Kidney (tissue), 14 donors: ENCODE results near the gene DHX30. TPM values are rescaled to one million over a fixed set of nuclear protein-coding genes. Genes with fewer than 3 reads are reported as not detected.

Source experiments
- DNase-seq, 5 donors: peaks; one replicate each; pipeline ENCODE4 v3.0.0-alpha.2; 2013 to 2020
- FAIRE-seq: peaks from 2 replicates; lab custom pipeline; 2012; peaks lifted over from hg19 to GRCh38; lab: Jason Lieb, UNC
- H3K27ac ChIP-seq, 2 donors: one replicate each; pipeline ENCODE4 v1.7.0; 2013; ENCODE audit warnings: low read depth in 2 of 2, low read length in 2 of 2, inconsistent platforms in 1 of 2
- H3K27me3 ChIP-seq: one replicate; pipeline ENCODE4 v1.7.1; 2013; ENCODE audit warnings: low read length, inconsistent platforms; ENCODE audit not compliant: control insufficient read depth, insufficient read depth
- H3K36me3 ChIP-seq, 3 donors: one replicate each; pipeline versions ENCODE4 v1.7.0 to v1.7.1; 2013; ENCODE audit warnings: low read length in 3 of 3, control low read depth in 1 of 3, inconsistent platforms in 1 of 3; ENCODE audit not compliant: insufficient read depth in 3 of 3, control insufficient read depth in 2 of 3
- H3K4me1 ChIP-seq, 3 donors: one replicate each; pipeline versions ENCODE4 v1.7.0 to v1.7.1; 2013; ENCODE audit warnings: low read length in 3 of 3, inconsistent platforms in 1 of 3, low read depth in 1 of 3; ENCODE audit not compliant: control insufficient read depth in 2 of 3, insufficient read depth in 2 of 3
- H3K4me3 ChIP-seq, 3 donors: one replicate each; pipeline versions ENCODE4 v1.7.0 to v1.8.1; 2013; ENCODE audit warnings: low read length in 3 of 3, control low read depth in 1 of 3, inconsistent platforms in 1 of 3
- H3K9ac ChIP-seq, 3 donors: one replicate each; pipeline versions ENCODE4 v1.7.0 to v1.7.1; 2013; ENCODE audit warnings: low read length in 3 of 3, control low read depth in 1 of 3, inconsistent platforms in 1 of 3
- H3K9me3 ChIP-seq, 3 donors: one replicate each; pipeline versions ENCODE4 v1.7.0 to v1.7.1; 2013; ENCODE audit warnings: low read length in 3 of 3, control low read depth in 1 of 3, inconsistent platforms in 1 of 3; ENCODE audit not compliant: control insufficient read depth in 2 of 3, insufficient read depth in 1 of 3
- CTCF ChIP-seq: IDR thresholded peaks from 3 replicates; pipeline ENCODE4 v1.5.1; 2012; ENCODE audit warnings: mild to moderate bottlenecking, moderate library complexity, borderline replicate concordance; ENCODE audit not compliant: insufficient read depth; ENCODE audit errors: extremely low read depth
- intact Hi-C: fragments of 100-400 bp; cut with DNase I; formaldehyde crosslinking; loops from one replicate; pipeline ENCODE4 v1.11.1; 2022
- polyA plus RNA-seq: library from polyadenylated mRNA; stranded (reverse); fragments of 350-450 nt; fragmentation: Illumina TruSeq; extraction: RNeasy Lipid Tissue Mini Kit (QIAGEN cat#74804); gene quantifications from one replicate; pipeline ENCODE4 v1.2.3, GENCODE V29; 2014; ENCODE audit warnings: low read depth, low replicate concordance; ENCODE audit not compliant: insufficient read depth
- total RNA-seq: library from RNA; stranded (reverse); fragmentation: NEBNext Ultra II Directional; extraction: Animal tissue kit (Norgen Biotek cat#: 25700); gene quantifications from one replicate; pipeline ENCODE4 v1.2.1, GENCODE V29; 2021
- donor health status: control.
- donor health status: control.
- donor health status: control.
- donor health status: control.
- donor health status: control.
- donor health status: DM: yes; HTN: yes; CAD: no.
- donor health status: Normal renal cell carcinoma (clear cell type).

Gene DHX30
- total and polyA plus RNA-seq, 2 donors from 2014 or later, result 37.8 to 59.7 TPM

GRCh38 chr3:47847801-47848518 is 45.0 kb downstream of the DHX30 start:
- no peak for TF ChIP-seq CTCF
- Histone ChIP-seq H3K4me3 (no peak overlapping the region), H3K27me3 (no peaks in the 10 kb centered on the region), H3K9ac (no peak overlapping the region), H3K36me3 (peaks cover 8 to 69% (median 39%) of the 10 kb centered on the region in 3 donors), H3K9me3 (no peaks in the 10 kb centered on the region), H3K4me1 (no peaks in the 10 kb centered on the region), H3K27ac (no peak overlapping the region)
- intact Hi-C loops, result loop anchor here (10.0 kb wide), 1 partner anchor 307 kb away; no protein-coding TSS in a partner anchor
- DNase-seq (peak in 1 of 5 donors; percentile 69), FAIRE-seq (no peak)

GRCh38 chr3:47848599-47849117 is 45.7 kb downstream of the DHX30 start:
- Histone ChIP-seq H3K9me3 (no peaks in the 10 kb centered on the region), H3K9ac (no peak overlapping the region), H3K36me3 (peaks cover 8 to 62% (median 32%) of the 10 kb centered on the region in 3 donors), H3K27me3 (no peaks in the 10 kb centered on the region), H3K4me3 (no peak overlapping the region), H3K27ac (no peak overlapping the region), H3K4me1 (no peaks in the 10 kb centered on the region)
- intact Hi-C loops, result loop anchor here (10.0 kb wide), 1 partner anchor 306 kb away; no protein-coding TSS in a partner anchor
- FAIRE-seq (no peak), DNase-seq (peak in 1 of 5 donors; percentile 70)
- TF ChIP-seq CTCF, result no peak

GRCh38 chr3:47849186-47849698 is 46.3 kb downstream of the DHX30 start:
- no peak overlapping the region for H3K27ac ChIP-seq
- FAIRE-seq (no peak), DNase-seq (peak in 1 of 5 donors; percentile 36)
- no peak overlapping the region for H3K9ac ChIP-seq
- H3K27me3 ChIP-seq, result no peaks in the 10 kb centered on the region
- intact Hi-C loops, result loop anchor here (10.0 kb wide), 1 partner anchor 306 kb away; no protein-coding TSS in a partner anchor
- no peak overlapping the region for H3K4me3 ChIP-seq
- H3K4me1 ChIP-seq, result no peaks in the 10 kb centered on the region
- peaks cover 5 to 61% (median 28%) of the 10 kb centered on the region in 3 donors for H3K36me3 ChIP-seq
- H3K9me3 ChIP-seq, result no peaks in the 10 kb centered on the region
- no peak for TF ChIP-seq CTCF
